Left renal cortex interstitium (tissue), 4 donors: ENCODE data around the gene SPOP. TPM values are rescaled to one million over a fixed set of nuclear protein-coding genes. Genes with fewer than 3 reads are reported as not detected.
"Not testable (repeated sequence)": the region's sequence is repeated elsewhere in the genome, so short reads cannot be mapped to it uniquely, and the experiment has no call there.

Experiments used
- DNase-seq, 4 donors: peaks; one replicate each; pipeline ENCODE4 v3.0.0-alpha.2; 2013; ENCODE audit warnings: low read depth in 4 of 4, low spot score in 2 of 4, missing footprints in 1 of 4
- polyA plus RNA-seq, 4 donors: library from polyadenylated mRNA; unstranded; fragments of 120-200 nt; gene quantifications; one replicate each; pipeline ENCODE4 v1.2.1, GENCODE V29; 2013; ENCODE audit not compliant: insufficient read length in 4 of 4

The SPOP gene
- polyA plus RNA-seq, 4 donors: 62.4 to 79.0 (median 69.9) TPM

GRCh38 chr17:49574945-49575678 lies 102.8 kb downstream of the SPOP start:
- DNase-seq: no peak

- no peak for DNase-seq
Observed at GRCh38 chr17:49574323-49574781, 103.5 kb downstream of the SPOP start.

GRCh38 chr17:49573510-49574322 lies 104.2 kb downstream of the SPOP start:
- no peak for DNase-seq

- no peak for DNase-seq
Observed at GRCh38 chr17:49572806-49573420, 105.0 kb downstream of the SPOP start.

- DNase-seq: no peak
Observed at GRCh38 chr17:49572226-49572625, 105.7 kb downstream of the SPOP start.

- DNase-seq: no peak
Observed at GRCh38 chr17:49571764-49572163, 106.1 kb downstream of the SPOP start.

- DNase-seq: no peak
Observed at GRCh38 chr17:49571283-49571682, 106.6 kb downstream of the SPOP start.

- DNase-seq: no peak
Observed at GRCh38 chr17:49570540-49571242, 107.2 kb downstream of the SPOP start.

- not testable (repeated sequence) for DNase-seq
Observed at GRCh38 chr17:49568695-49569047, 109.2 kb downstream of the SPOP start.

GRCh38 chr17:49567871-49568694 lies 109.8 kb downstream of the SPOP start:
- peak in 3 of 4 donors; percentile 53 to 68 (median 56) for DNase-seq

GRCh38 chr17:49567104-49567521 lies 110.8 kb downstream of the SPOP start:
- DNase-seq: no peak

- no peak for DNase-seq
Observed at GRCh38 chr17:49566668-49567071, 111.2 kb downstream of the SPOP start.

GRCh38 chr17:49565948-49566491 lies 111.9 kb downstream of the SPOP start:
- no peak for DNase-seq

GRCh38 chr17:49564638-49565037 lies 113.3 kb downstream of the SPOP start:
- DNase-seq: no peak

- no peak for DNase-seq
Observed at GRCh38 chr17:49557312-49558024, 120.4 kb downstream of the SPOP start.

- peak in 3 of 4 donors; percentile 46 to 54 (median 52) for DNase-seq
Observed at GRCh38 chr17:49556223-49556943, 121.5 kb downstream of the SPOP start.

- DNase-seq: peak in 1 of 4 donors; percentile 28
Observed at GRCh38 chr17:49555495-49556222, 122.2 kb downstream of the SPOP start.
